Tibial nerve (tissue), 4 donors: ENCODE measurements around the gene FECH. TPM values are rescaled to one million over a fixed set of nuclear protein-coding genes. Genes with fewer than 3 reads are reported as not detected.

Experiments used
- DNase-seq, 2 donors: peaks; one replicate each; pipeline ENCODE4 v3.0.0-alpha.2; 2019; ENCODE audit warnings: low spot score in 2 of 2
- H3K27ac ChIP-seq, 4 donors: fragments of 200-600 bp; sonication (generic) in 3 of 4; one replicate each; pipeline ENCODE4 v1.5.1; 2017 to 2019; ENCODE audit warnings: mild to moderate bottlenecking in 1 of 4
- H3K27me3 ChIP-seq, 2 donors: fragments of 200-600 bp; sonication (generic) in 1 of 2; one replicate each; pipeline versions ENCODE4 v1.5.1 to v1.6.0; 2017 to 2019
- H3K36me3 ChIP-seq, 3 donors: fragments of 200-600 bp; sonication (generic); one replicate each; pipeline ENCODE4 v1.5.1; 2018 to 2019
- H3K4me1 ChIP-seq, 4 donors: fragments of 200-600 bp; sonication (generic) in 3 of 4; one replicate each; pipeline ENCODE4 v1.5.1; 2017 to 2019
- H3K4me3 ChIP-seq, 4 donors: fragments of 200-600 bp; sonication (generic) in 3 of 4; one replicate each; pipeline ENCODE4 v1.5.1; 2017 to 2019; ENCODE audit warnings: mild to moderate bottlenecking in 1 of 4, moderate library complexity in 1 of 4
- H3K9me3 ChIP-seq, 4 donors: fragments of 200-600 bp; sonication (generic) in 3 of 4; one replicate each; pipeline ENCODE4 v1.5.1; 2017 to 2019
- CTCF ChIP-seq, 5 experiments: fragments of 200-600 bp in 3 of 5; fragments of 450-650 bp in 2 of 5; sonication (generic) in 3 of 5; IDR thresholded peaks; one replicate each; pipeline ENCODE4 v1.5.1; 2016 to 2019; ENCODE audit warnings: antibody characterized with exemption in 5 of 5, mild to moderate bottlenecking in 3 of 5, moderate library complexity in 2 of 5
- EP300 ChIP-seq, 2 donors: sonication (generic); formaldehyde crosslinking; IDR thresholded peaks; one replicate each; pipeline ENCODE4 v1.6.1; 2017; ENCODE audit warnings: antibody characterized with exemption in 2 of 2, mild to moderate bottlenecking in 1 of 2
- POLR2A ChIP-seq, 2 donors: fragments of 450-650 bp; IDR thresholded peaks; one replicate each; pipeline ENCODE4 v1.6.1; 2017; ENCODE audit warnings: antibody characterized with exemption in 2 of 2, mild to moderate bottlenecking in 2 of 2, moderate library complexity in 2 of 2
- WGBS, 2 donors: methylation state at CpG; one replicate each; pipeline ENCODE4 v1.1.5; 2018; 5-methylcytosine and 5-hydroxymethylcytosine counted together
- total RNA-seq, 4 donors: library from RNA; depleted of rRNA; stranded (reverse); fragments of >200 nt; gene quantifications; one replicate each; pipeline ENCODE4 v1.1.0, GENCODE V29; 2016

Gene FECH
- total RNA-seq, 4 donors from 2014 or later, result 16.3 to 42.4 (median 28.2) TPM

DNA sequence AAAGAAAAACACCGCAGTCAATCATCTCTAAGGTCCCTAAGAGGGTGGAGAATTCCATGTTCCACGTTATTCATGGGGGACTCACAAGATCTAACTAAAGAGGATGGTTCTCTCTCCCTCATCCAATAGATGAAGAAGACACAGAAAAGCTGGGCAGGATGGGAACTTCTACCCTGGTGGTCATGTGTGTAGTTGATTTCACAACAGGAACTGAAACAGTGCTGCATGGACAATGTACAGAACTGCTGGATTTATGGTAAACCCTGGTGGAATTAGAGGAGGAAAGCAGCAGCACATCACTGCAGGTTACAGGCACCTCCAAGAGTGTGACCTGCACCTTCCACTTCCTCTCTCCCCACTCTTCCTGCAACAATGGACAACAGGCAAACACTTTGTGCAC is 31.4 kb downstream of the FECH start:
- no peak overlapping the region for H3K27ac ChIP-seq
- no peaks in the 10 kb centered on the region for H3K4me1 ChIP-seq
- no peaks in the 10 kb centered on the region for H3K9me3 ChIP-seq
- H3K4me3 ChIP-seq, result no peak overlapping the region
- H3K27me3 ChIP-seq, result no peaks in the 10 kb centered on the region
- peaks cover 0 to 87% (median 5%) of the 10 kb centered on the region in 3 donors for H3K36me3 ChIP-seq
- TF ChIP-seq POLR2A (IDR thresholded peaks at IDR 0.05) (no peak), CTCF (IDR thresholded peaks at IDR 0.05) (no peak), EP300 (IDR thresholded peaks at IDR 0.05) (no peak)
- no peak for DNase-seq
- 81 to 95% methylated on average over 2 of the region's 2 CpGs for WGBS, 2 donors

GRCh38 chr18:57550510-57550909 is 36.0 kb downstream of the FECH start:
- 86 to 89% methylated on average over 10 of the region's 10 CpGs for WGBS, 2 donors
- no peak overlapping the region for H3K4me3 ChIP-seq
- peaks cover 0 to 63% (median 5%) of the 10 kb centered on the region in 3 donors for H3K36me3 ChIP-seq

GRCh38 chr18:57547260-57547659 is 39.2 kb downstream of the FECH start:
- Histone ChIP-seq H3K27ac (no peak overlapping the region), H3K9me3 (no peaks in the 10 kb centered on the region), H3K27me3 (no peaks in the 10 kb centered on the region), H3K4me3 (no peak overlapping the region), H3K4me1 (peaks cover 0 to 3% (median 0%) of the 10 kb centered on the region in 4 donors), H3K36me3 (peaks cover 0 to 31% (median 5%) of the 10 kb centered on the region in 3 donors)
- DNase-seq, result no peak
- TF ChIP-seq EP300 (IDR thresholded peaks at IDR 0.05) (no peak), POLR2A (IDR thresholded peaks at IDR 0.05) (no peak), CTCF (IDR thresholded peaks at IDR 0.05) (no peak)
- WGBS, 2 donors, result 78 to 86% methylated on average over 4 of the region's 4 CpGs

More at GRCh38 chr18:57550510-57550909, 36.0 kb downstream of the FECH start:
- Histone ChIP-seq H3K27ac (no peak overlapping the region), H3K9me3 (no peaks in the 10 kb centered on the region), H3K4me1 (no peaks in the 10 kb centered on the region), H3K27me3 (no peaks in the 10 kb centered on the region)
- DNase-seq, result no peak
- TF ChIP-seq EP300 (IDR thresholded peaks at IDR 0.05), result no peak

- 53 to 66% methylated on average over 8 of the region's 8 CpGs for WGBS, 2 donors
- Histone ChIP-seq H3K27me3 (no peaks in the 10 kb centered on the region), H3K9me3 (no peaks in the 10 kb centered on the region), H3K27ac (no peak overlapping the region), H3K36me3 (peaks cover 0 to 17% (median 0%) of the 10 kb centered on the region in 3 donors), H3K4me1 (peaks cover 0 to 3% (median 0%) of the 10 kb centered on the region in 4 donors), H3K4me3 (no peak overlapping the region)
- no peak for DNase-seq
- no peak for TF ChIP-seq CTCF (IDR thresholded peaks at IDR 0.05)
- TF ChIP-seq POLR2A (IDR thresholded peaks at IDR 0.05), result no peak
- no peak for TF ChIP-seq EP300 (IDR thresholded peaks at IDR 0.05)
These were observed 41.4 kb downstream of the FECH start for GRCh38 chr18:57544936-57545660.

DNA sequence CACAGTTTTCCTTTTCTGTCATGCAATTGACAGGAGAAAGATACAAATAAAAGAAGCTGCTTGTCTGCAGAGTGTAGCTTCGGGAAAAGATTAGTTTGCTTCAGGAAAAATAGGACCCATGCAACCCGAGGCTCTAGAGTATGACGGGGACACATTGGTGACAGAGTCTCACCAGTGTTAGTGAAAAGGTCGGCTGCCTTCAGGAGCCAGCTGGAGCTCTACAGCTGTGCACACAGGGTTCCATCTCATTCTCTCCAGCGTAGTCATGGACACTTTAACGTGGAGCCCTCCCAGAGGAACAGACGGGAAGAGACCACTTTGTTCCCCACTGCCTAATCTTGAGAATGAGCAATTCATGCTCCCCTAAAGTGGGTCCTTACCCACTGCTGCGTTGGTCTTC is 42.9 kb downstream of the FECH start:
- 73 to 75% methylated on average over 8 of the region's 8 CpGs for WGBS, 2 donors
- H3K4me3 ChIP-seq, result no peak overlapping the region
- no peak overlapping the region for H3K27ac ChIP-seq
- no peaks in the 10 kb centered on the region for H3K9me3 ChIP-seq
- peaks cover 0 to 5% (median 0%) of the 10 kb centered on the region in 3 donors for H3K36me3 ChIP-seq
- H3K27me3 ChIP-seq, result no peaks in the 10 kb centered on the region
- TF ChIP-seq CTCF (IDR thresholded peaks at IDR 0.05), result no peak
- TF ChIP-seq EP300 (IDR thresholded peaks at IDR 0.05), result no peak
- TF ChIP-seq POLR2A (IDR thresholded peaks at IDR 0.05), result no peak
- H3K4me1 ChIP-seq, result peaks cover 0 to 3% (median 0%) of the 10 kb centered on the region in 4 donors
- no peak for DNase-seq
